Measurements from ENCODE around the gene SCPEP1.

Gene SCPEP1

GRCh38 chr17:57045868-57046704, 68.2 kb downstream of the SCPEP1 start:
- DNase-seq: peak; percentile 16

GRCh38 chr17:57046749-57047148, 68.8 kb downstream of the SCPEP1 start:
- DNase-seq: no peak

GRCh38 chr17:57048096-57048495, 70.2 kb downstream of the SCPEP1 start:
- DNase-seq: no peak

GRCh38 chr17:57050306-57050705, 72.4 kb downstream of the SCPEP1 start:
- no peak for DNase-seq

GRCh38 chr17:57051886-57052361, 74.0 kb downstream of the SCPEP1 start:
- DNase-seq: no peak
